ENCODE results near the gene ARID1B.

Gene ARID1B

GRCh38 chr6:156828280-156828703 is 51.1 kb downstream of the ARID1B start:
- peak; percentile 79 for DNase-seq

- no peak for DNase-seq
These were observed 52.9 kb downstream of the ARID1B start for GRCh38 chr6:156830126-156830525.

- peak; percentile 55 for DNase-seq
These were observed 55.1 kb downstream of the ARID1B start for GRCh38 chr6:156832231-156832647.

- DNase-seq: no peak
These were observed 55.5 kb downstream of the ARID1B start for GRCh38 chr6:156832669-156833068.

GRCh38 chr6:156833755-156834154 is 56.6 kb downstream of the ARID1B start:
- no peak for DNase-seq

GRCh38 chr6:156839129-156839528 is 62.0 kb downstream of the ARID1B start:
- DNase-seq: no peak

GRCh38 chr6:156839591-156840001 is 62.4 kb downstream of the ARID1B start:
- peak; percentile 10 for DNase-seq

- no peak for DNase-seq
These were observed 63.0 kb downstream of the ARID1B start for GRCh38 chr6:156840136-156840535.

- DNase-seq: no peak
These were observed 63.4 kb downstream of the ARID1B start for GRCh38 chr6:156840606-156841005.

GRCh38 chr6:156841508-156841907 is 64.3 kb downstream of the ARID1B start:
- DNase-seq: no peak

GRCh38 chr6:156842598-156843250 is 65.5 kb downstream of the ARID1B start:
- DNase-seq: no peak

GRCh38 chr6:156844089-156844488 is 66.9 kb downstream of the ARID1B start:
- no peak for DNase-seq

GRCh38 chr6:156845454-156846155 is 68.4 kb downstream of the ARID1B start:
- no peak for DNase-seq

GRCh38 chr6:156846845-156847599 is 69.8 kb downstream of the ARID1B start:
- no peak for DNase-seq

- no peak for DNase-seq
These were observed 70.9 kb downstream of the ARID1B start for GRCh38 chr6:156848123-156848522.

- DNase-seq: peak; percentile 75
These were observed 71.4 kb downstream of the ARID1B start for GRCh38 chr6:156848533-156848932.

- no peak for DNase-seq
These were observed 72.6 kb downstream of the ARID1B start for GRCh38 chr6:156849806-156850205.

- DNase-seq: no peak
These were observed 73.2 kb downstream of the ARID1B start for GRCh38 chr6:156850353-156850752.

- no peak for DNase-seq
These were observed 74.3 kb downstream of the ARID1B start for GRCh38 chr6:156851454-156851921.

GRCh38 chr6:156852147-156852857 is 75.1 kb downstream of the ARID1B start:
- DNase-seq: peak; percentile 53

- no peak for DNase-seq
These were observed 75.7 kb downstream of the ARID1B start for GRCh38 chr6:156852858-156853216.

GRCh38 chr6:156853733-156854132 is 76.6 kb downstream of the ARID1B start:
- DNase-seq: no peak
